GM12878 (cell line): ENCODE data around the gene SMARCA4. TPM values are rescaled to one million over a fixed set of nuclear protein-coding genes. Genes with fewer than 3 reads are reported as not detected.

Experiments used
- ATAC-seq: fragments of 200-7000 bp; cut with Tn5 transposase; 3 replicates; pipeline ENCODE4 v1.9.1; 2020; ENCODE audit warnings: mild to moderate bottlenecking, moderate library complexity
- BruUV-seq: library from RNA; stranded (reverse); fragments of 400-500 nt; replicated peaks from 2 replicates; lab custom pipeline; 2021; lab: Mats Ljungman, UMichigan
- CTCF ChIA-PET: fragments of 300-600 bp; sonication (Branson Sonifier 250); formaldehyde crosslinking; extraction: SDS; loops from one replicate; lab custom pipeline; 2021; ENCODE audit warnings: inconsistent platforms; lab: Yijun Ruan, JAX
- POLR2A ChIA-PET: fragments of 350-600 bp; formaldehyde crosslinking; extraction: SDS; loops from one replicate; lab custom pipeline; 2021; ENCODE audit warnings: inconsistent platforms; lab: Charles Lee
- RAD21 ChIA-PET: fragments of 300-600 bp; sonication (Branson Sonifier 250); formaldehyde crosslinking; loops from one replicate; lab custom pipeline; 2023; ENCODE audit warnings: antibody characterized with exemption; ENCODE audit not compliant: unreplicated experiment; lab: Charles Lee
- SMC1A ChIA-PET: fragments of 300-600 bp; sonication (Branson Sonifier 250); formaldehyde crosslinking; loops from one replicate; lab custom pipeline; 2023; ENCODE audit not compliant: unreplicated experiment, uncharacterized antibody; lab: Charles Lee
- DNase-seq: peaks from one replicate; pipeline ENCODE4 v3.0.0-alpha.2; 2011; ENCODE audit warnings: low read depth, low spot score
- FAIRE-seq: peaks from 3 replicates; lab custom pipeline; 2011; peaks lifted over from hg19 to GRCh38; lab: Jason Lieb, UNC
- H2AFZ ChIP-seq: 2 replicates; pipeline ENCODE4 v1.6.0; 2011; ENCODE audit warnings: low read depth, low read length, control low read depth; ENCODE audit not compliant: control insufficient read depth
- H3K27ac ChIP-seq: 2 replicates; pipeline ENCODE4 v1.5.1; 2011; ENCODE audit warnings: control low read depth; ENCODE audit not compliant: control insufficient read depth, insufficient read depth
- H3K27me3 ChIP-seq, 2 experiments: replicated peaks in 1 of 2; 2 replicates each; pipeline versions ENCODE4 v1.6.0 to v1.6.1; 2011; ENCODE audit warnings: low read length in 1 of 2; ENCODE audit not compliant: control insufficient read depth in 2 of 2, insufficient read depth in 2 of 2
- H3K36me3 ChIP-seq, 2 experiments: 2 replicates each; pipeline ENCODE4 v1.5.1; 2011; ENCODE audit warnings: low read length in 1 of 2; ENCODE audit not compliant: control insufficient read depth in 2 of 2, insufficient read depth in 2 of 2
- H3K4me1 ChIP-seq: 2 replicates; pipeline ENCODE4 v1.6.1; 2011; ENCODE audit warnings: mild to moderate bottlenecking, low read length, moderate library complexity, mixed read lengths; ENCODE audit not compliant: control insufficient read depth, insufficient read depth
- H3K4me2 ChIP-seq: 2 replicates; pipeline ENCODE4 v1.6.0; 2011; ENCODE audit warnings: control low read depth; ENCODE audit not compliant: control insufficient read depth, insufficient read depth
- H3K4me3 ChIP-seq: fragments of 200-600 bp; sonication (generic); 2 replicates; pipeline ENCODE4 v1.5.1; 2016
- H3K79me2 ChIP-seq: 2 replicates; pipeline ENCODE4 v1.6.0; 2011; ENCODE audit warnings: low read length; ENCODE audit not compliant: control insufficient read depth, insufficient read depth
- H3K9ac ChIP-seq: 2 replicates; pipeline ENCODE4 v1.8.0; 2011; ENCODE audit warnings: low read length, control low read depth, mixed read lengths; ENCODE audit not compliant: control insufficient read depth, insufficient read depth
- H3K9me3 ChIP-seq: replicated peaks from 3 replicates; pipeline ENCODE4 v1.5.1; 2011; ENCODE audit warnings: mild to moderate bottlenecking, low read length; ENCODE audit not compliant: control insufficient read depth, insufficient read depth
- H4K20me1 ChIP-seq: 2 replicates; pipeline ENCODE4 v1.6.0; 2011; ENCODE audit not compliant: control insufficient read depth, insufficient read depth
- CBFB ChIP-seq: IDR thresholded peaks from 2 replicates; pipeline ENCODE4 v1.6.1; 2016; ENCODE audit warnings: antibody characterized with exemption, low read depth
- MEF2A ChIP-seq: IDR thresholded peaks from 2 replicates; pipeline ENCODE4 v1.6.1; 2011; ENCODE audit warnings: low read depth, mild to moderate bottlenecking, low read length, moderate library complexity; ENCODE audit not compliant: insufficient read depth
- MEF2B ChIP-seq: fragments of 450-650 bp; IDR thresholded peaks from 2 replicates; pipeline ENCODE4 v1.6.1; 2018; ENCODE audit warnings: mild to moderate bottlenecking, moderate library complexity; ENCODE audit not compliant: partially characterized antibody, poor library complexity, severe bottlenecking
- MXI1 ChIP-seq: fragments of 150-350 bp; IDR thresholded peaks from 2 replicates; pipeline ENCODE4 v1.6.1; 2011; ENCODE audit warnings: low read depth, mild to moderate bottlenecking, inconsistent platforms, low read length, improper control_type of control experiment
- MYC ChIP-seq: IDR thresholded peaks from 2 replicates; pipeline ENCODE4 v1.6.1; 2011; ENCODE audit warnings: mild to moderate bottlenecking, low read length, moderate library complexity, inconsistent platforms; ENCODE audit not compliant: insufficient read depth, insufficient replicate concordance, insufficient read length, severe bottlenecking
- NFXL1 ChIP-seq: fragments of 450-650 bp; IDR thresholded peaks from 2 replicates; pipeline ENCODE4 v1.6.1; 2017; ENCODE audit warnings: antibody characterized with exemption, mild to moderate bottlenecking, borderline replicate concordance
- NFYA ChIP-seq: IDR thresholded peaks from 2 replicates; pipeline ENCODE4 v1.6.1; 2011; ENCODE audit warnings: low read depth, mild to moderate bottlenecking, low read length, improper control_type of control experiment, borderline replicate concordance
- POLR2AphosphoS5 ChIP-seq: IDR thresholded peaks from 2 replicates; pipeline ENCODE4 v1.6.1; 2011; ENCODE audit warnings: mild to moderate bottlenecking, low read length, inconsistent platforms
- RELA ChIP-seq: fragments of 450-650 bp; IDR thresholded peaks from 2 replicates; pipeline ENCODE4 v1.8.0; 2014; ENCODE audit warnings: borderline replicate concordance; ENCODE audit not compliant: partially characterized antibody
- RUNX3 ChIP-seq: IDR thresholded peaks from 2 replicates; pipeline ENCODE4 v1.6.1; 2012; ENCODE audit warnings: low read length, inconsistent platforms
- SIX5 ChIP-seq: IDR thresholded peaks from 2 replicates; pipeline ENCODE4 v1.6.1; 2011; ENCODE audit warnings: mild to moderate bottlenecking, low read depth, low read length, moderate library complexity; ENCODE audit not compliant: severe bottlenecking
- SMAD5 ChIP-seq: IDR thresholded peaks from 2 replicates; pipeline ENCODE4 v1.6.1; 2016; ENCODE audit warnings: antibody characterized with exemption, low read depth
- SP1 ChIP-seq: IDR thresholded peaks from one replicate; pipeline ENCODE4 v1.6.1; 2011; ENCODE audit warnings: low read depth, low read length
- SPI1 ChIP-seq: IDR thresholded peaks from 2 replicates; pipeline ENCODE4 v1.6.1; 2011; ENCODE audit warnings: low read depth, mild to moderate bottlenecking, low read length, moderate library complexity, borderline replicate concordance; ENCODE audit not compliant: insufficient read depth
- TBL1XR1 ChIP-seq: IDR thresholded peaks from 2 replicates; pipeline ENCODE4 v1.6.1; 2012; ENCODE audit warnings: low read depth, low read length, improper control_type of control experiment
- WRNIP1 ChIP-seq: IDR thresholded peaks from 2 replicates; pipeline ENCODE4 v1.6.1; 2011; ENCODE audit warnings: low read depth, low read length, improper control_type of control experiment, borderline replicate concordance
- ZNF274 ChIP-seq: IDR thresholded peaks from one replicate; pipeline ENCODE4 v1.8.0; 2011; ENCODE audit not compliant: insufficient read length, insufficient read depth
- WGBS: methylation state at CpG from one replicate; pipeline ENCODE4 v1.1.6; 2016; ENCODE audit warnings: low lambda C conversion rate; ENCODE audit not compliant: insufficient replicate concordance, insufficient coverage; ENCODE audit errors: missing lambda C conversion rate; 5-methylcytosine and 5-hydroxymethylcytosine counted together
- in situ Hi-C: fragments of 300-500 bp; cut with MboI; formaldehyde crosslinking; loops from 9 replicates; pipeline ENCODE4 v1.14.3; 2018; ENCODE audit warnings: mixed read lengths
- intact Hi-C: fragments of 100-400 bp; cut with micrococcal nuclease; formaldehyde crosslinking; loops from one replicate; pipeline ENCODE4 v1.14.2; 2022; ENCODE audit not compliant: unreplicated experiment
- polyA plus RNA-seq, 11 experiments: library from polyadenylated mRNA; depleted of rRNA in 4 of 11; unstranded in 6 of 11; stranded (reverse) in 5 of 11; fragments of >200 nt; fragmentation: Nextera tagmentation in 4 of 11; fragmentation: Illumina TruSeq in 1 of 11; extraction: Ambion mirVana in 4 of 11; extraction: Trizol in 1 of 11; gene quantifications; 1 replicate in 1 of 11; 2 replicates in 10 of 11; pipeline versions ENCODE4 v1.2.1 to v1.2.3, GENCODE V29; 2011 to 2016; ENCODE audit warnings: inconsistent platforms in 2 of 11, missing spikeins in 2 of 11, low read depth in 1 of 11
- total RNA-seq, 4 experiments: library from RNA; depleted of rRNA in 3 of 4; stranded (reverse); fragments of >200 nt in 3 of 4; fragmentation: Illumina TruSeq in 1 of 4; extraction: Trizol in 1 of 4; gene quantifications; 2 replicates each; pipeline versions ENCODE4 v1.2.1 to v1.2.3, GENCODE V29; 2013 to 2021
- TF ChIP-seq, protein P1 (sequence below): IDR thresholded peaks from 2 replicates; pipeline ENCODE4 v1.6.1; 2011; ENCODE audit warnings: mild to moderate bottlenecking, low read depth, low read length, moderate library complexity; ENCODE audit not compliant: insufficient replicate concordance
- TF ChIP-seq, protein P2 (sequence below): IDR thresholded peaks from 2 replicates; pipeline ENCODE4 v1.6.1; 2011; ENCODE audit warnings: low read depth, mild to moderate bottlenecking, low read length, moderate library complexity, borderline replicate concordance; ENCODE audit errors: extremely low read depth

The SMARCA4 gene
- total and polyA plus RNA-seq, 10 of the 15 experiments (the other 5 are each of a cell fraction or from before 2014, with no cell fraction given): 22.4 to 175 (median 57.4) TPM

DNA sequence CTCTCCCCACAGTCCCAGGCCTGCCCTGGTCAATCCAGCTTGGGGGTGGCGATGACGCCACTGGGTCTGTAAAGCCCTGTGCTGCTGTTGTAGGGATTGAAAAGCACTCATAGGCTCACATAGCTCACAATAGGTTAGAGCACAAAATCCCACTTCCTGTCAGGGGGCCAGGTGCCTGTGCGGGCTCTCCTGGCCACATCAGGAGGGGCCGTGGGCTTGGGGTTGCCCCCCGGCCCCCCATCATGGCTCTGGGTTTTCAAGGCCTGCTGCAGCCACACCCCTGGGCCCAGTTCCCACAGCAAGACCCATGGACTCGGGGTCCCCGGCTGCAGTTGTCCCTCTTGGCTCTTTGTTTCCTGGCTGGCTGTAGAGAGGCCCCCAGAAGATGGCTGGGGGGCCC is 62.9 kb downstream of the SMARCA4 start:
- BruUV-seq: no TSS peak
- ATAC-seq: no peak
- no peak for DNase-seq
- CTCF ChIA-PET: interaction anchor here (0.6 kb wide), 1 partner anchor 200 kb away, joined by 4 read pairs; no protein-coding TSS in a partner anchor
- 81% methylated on average over 5 of the region's 7 CpGs for WGBS
- no peak overlapping the region for H3K4me3 ChIP-seq
- TF ChIP-seq WRNIP1 (no peak), NFXL1 (no peak), MEF2A (no peak), TBL1XR1 (no peak), MYC (no peak), POLR2AphosphoS5 (no peak), SMAD5 (no peak), MXI1 (no peak), SIX5 (no peak), SP1 (no peak), NFYA (no peak), SPI1 (no peak), ZNF274 (no peak), RUNX3 (no peak), MEF2B (no peak), RELA (no peak), CBFB (no peak)
- TF ChIP-seq, protein P1, sequence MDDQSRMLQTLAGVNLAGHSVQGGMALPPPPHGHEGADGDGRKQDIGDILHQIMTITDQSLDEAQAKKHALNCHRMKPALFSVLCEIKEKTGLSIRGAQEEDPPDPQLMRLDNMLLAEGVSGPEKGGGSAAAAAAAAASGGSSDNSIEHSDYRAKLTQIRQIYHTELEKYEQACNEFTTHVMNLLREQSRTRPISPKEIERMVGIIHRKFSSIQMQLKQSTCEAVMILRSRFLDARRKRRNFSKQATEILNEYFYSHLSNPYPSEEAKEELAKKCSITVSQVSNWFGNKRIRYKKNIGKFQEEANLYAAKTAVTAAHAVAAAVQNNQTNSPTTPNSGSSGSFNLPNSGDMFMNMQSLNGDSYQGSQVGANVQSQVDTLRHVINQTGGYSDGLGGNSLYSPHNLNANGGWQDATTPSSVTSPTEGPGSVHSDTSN: no peak
- TF ChIP-seq, protein P2, sequence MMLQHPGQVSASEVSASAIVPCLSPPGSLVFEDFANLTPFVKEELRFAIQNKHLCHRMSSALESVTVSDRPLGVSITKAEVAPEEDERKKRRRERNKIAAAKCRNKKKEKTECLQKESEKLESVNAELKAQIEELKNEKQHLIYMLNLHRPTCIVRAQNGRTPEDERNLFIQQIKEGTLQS: no peak
- TF ChIP-seq, all 136 proteins: peak for 0
- intact Hi-C loops (no loop called here), in situ Hi-C loops (no loop called here)
- H3K36me3 ChIP-seq: peaks cover 25 to 64% of the 10 kb centered on the region in 2 experiments
- H3K9ac ChIP-seq: no peak overlapping the region
- H4K20me1 ChIP-seq: no peaks in the 10 kb centered on the region
- H3K27me3 ChIP-seq: no peaks in the 10 kb centered on the region
- FAIRE-seq: no peak
- H2AFZ ChIP-seq: no peak overlapping the region
- no peaks in the 10 kb centered on the region for H3K79me2 ChIP-seq
- H3K4me1 ChIP-seq: no peaks in the 10 kb centered on the region
- ChIA-PET POLR2A (interaction anchor here (0.5 kb wide), 1 partner anchor 69 kb away, joined by 3 read pairs; no protein-coding TSS in a partner anchor), SMC1A (no interaction called here), RAD21 (no interaction called here)
- no peak overlapping the region for H3K27ac ChIP-seq
- H3K9me3 ChIP-seq: no peaks in the 10 kb centered on the region
- H3K4me2 ChIP-seq: no peak overlapping the region
